Hematopoietic multipotent progenitor cell treated with erythropoietin and hydrocortisone succinate and interleukin-3 and kit ligand, for 4 days (in vitro differentiated cells): ENCODE data around the gene ADM2.

Experiments
- DNase-seq: peaks from one replicate; pipeline ENCODE4 v3.0.0-alpha.2; 2015

ADM2 gene

DNA sequence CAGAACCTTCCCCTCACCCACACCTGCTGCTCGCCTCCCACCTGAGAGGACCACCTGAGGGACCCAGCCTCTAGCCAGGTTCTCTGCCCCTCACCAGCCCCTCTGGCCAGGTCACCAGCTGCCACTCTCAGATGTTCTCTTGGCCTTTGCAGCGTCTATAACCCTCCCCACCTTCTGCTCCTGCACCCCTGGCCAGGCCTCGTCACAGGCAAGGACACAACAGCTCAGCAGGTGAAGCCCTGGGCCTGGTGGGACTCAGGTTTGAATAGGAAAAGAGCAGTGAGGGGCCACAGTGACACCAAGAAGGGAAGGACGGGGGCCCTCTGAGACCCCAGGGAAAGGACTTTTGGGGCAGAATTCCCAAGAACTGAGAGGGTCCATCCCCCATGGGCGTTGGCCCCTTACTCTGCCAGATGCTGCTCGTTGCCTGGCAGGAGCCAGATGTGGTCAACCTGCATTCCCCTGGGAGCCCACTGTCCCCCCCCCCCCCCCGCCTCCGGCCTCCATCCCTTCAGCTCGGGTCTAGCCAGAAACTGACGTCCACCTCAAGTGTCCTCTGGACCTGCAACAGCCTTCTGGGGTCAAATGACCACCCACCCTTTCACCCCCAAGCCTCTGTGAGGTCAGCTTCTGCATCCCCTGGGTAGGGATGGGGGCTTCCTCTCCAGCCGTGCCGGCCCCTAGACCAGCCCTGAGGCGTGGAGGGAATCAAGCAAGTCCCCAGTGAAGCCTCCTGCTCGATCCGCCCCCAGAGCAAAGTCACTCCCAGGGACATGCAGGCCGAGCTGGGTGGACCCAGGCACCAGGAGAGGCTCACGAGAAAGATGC is 35.2 kb upstream of the ADM2 start:
- no peak for DNase-seq

DNA sequence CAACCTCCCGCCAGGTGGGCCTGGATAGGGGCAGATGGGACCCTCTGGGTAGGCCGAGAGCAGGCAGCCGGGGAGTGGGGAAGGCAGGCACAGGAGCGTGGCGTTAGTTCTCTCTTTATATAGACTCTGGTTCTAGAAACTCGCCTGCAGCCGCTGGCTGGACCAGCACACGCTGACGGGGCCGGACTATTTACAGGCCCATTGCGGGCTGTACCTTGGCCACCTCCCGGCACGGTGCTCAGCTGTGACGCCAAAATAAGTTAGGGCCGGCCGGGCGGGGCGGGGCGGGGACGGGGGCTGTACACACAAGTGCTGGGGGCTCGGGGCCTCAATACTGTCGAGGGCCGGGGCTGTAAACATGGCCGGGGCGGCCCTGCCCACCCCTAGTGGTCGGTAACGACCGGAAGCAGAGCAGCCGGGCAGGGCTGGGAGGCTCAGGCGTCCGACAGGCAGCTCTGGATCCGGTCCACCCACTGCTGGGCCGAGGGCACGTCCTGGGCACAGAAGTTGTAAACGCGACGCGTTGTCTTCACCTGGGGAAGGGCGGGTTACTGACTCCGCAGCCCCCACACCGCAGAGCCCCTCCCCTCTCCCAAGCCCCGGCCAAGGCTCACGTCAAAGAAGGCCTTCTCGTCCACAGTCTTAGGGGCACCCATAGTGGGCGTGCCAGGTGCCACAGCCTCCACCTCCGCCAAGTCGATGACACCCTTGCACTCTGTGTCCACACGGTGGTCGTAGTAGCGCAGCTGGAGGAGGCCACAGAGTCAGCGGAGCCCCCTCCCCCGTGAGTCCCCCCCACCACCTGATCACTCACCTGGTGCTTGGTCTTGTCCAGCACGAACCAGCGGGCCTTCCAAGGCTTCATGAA is 34.4 kb upstream of the ADM2 start:
- no peak for DNase-seq

DNA sequence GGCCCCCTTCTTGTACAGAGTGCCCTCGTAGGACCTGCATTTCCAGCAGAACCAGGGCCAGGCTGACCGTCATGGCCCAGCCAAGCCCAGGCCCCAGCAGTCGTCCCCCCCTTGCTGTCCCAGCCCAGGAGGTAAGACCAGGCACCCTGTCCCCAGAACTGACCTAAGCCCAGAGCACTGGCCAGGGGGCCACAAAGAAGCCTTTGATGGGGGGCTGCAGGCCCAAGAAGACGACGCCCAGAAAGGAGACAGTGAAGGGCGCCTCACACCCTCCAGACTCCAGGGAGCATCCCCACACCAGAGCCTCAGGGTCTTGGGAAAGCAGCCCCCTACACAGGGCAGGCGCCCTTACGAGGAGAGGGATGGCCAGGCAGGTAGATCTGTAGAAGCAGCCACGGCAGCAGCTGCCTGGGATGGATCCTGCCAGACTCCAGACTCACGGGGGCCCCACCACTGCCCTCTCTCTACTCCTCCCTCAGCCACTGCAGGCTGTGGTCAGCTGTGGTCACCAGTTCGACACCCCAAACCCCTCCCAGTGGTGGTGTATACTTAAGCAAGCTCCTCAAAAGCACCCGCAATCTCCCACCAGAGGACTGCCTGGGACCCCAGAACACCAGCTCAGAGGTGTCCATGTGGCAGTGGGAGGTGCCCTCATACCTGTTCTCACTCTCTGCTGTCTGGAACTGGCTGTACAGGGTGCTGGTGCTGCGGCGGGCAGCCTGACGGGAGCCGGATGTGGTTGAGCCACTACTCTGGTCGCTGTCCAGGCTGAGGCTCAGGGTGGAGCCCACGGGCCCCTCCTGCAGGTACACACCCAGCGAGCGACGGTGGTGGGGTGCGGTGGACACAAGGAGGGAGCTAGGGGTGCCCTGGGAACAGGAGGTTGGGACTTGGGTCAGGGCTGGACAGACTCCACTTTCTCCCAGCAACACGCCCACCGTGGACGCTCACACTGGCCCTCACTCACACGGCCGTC is 33.5 kb upstream of the ADM2 start:
- DNase-seq: no peak

DNA sequence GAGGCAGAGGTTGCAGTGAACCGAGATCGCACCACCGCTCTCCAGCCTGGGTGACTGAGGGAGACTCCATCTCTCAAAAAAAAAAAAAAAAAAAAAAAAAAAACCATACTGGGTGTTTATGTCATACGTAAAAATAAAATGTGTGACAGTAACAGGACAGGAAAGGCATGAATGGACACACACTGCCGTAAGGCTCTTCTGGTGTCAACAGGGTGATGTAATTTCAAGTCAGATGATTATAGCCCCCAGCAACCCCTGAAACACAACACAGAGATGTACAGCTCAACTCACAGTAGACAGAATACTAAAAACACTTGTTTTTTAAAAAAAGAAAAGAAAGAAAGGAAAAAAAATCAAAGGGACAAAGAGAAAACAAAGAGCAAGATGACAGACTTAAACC is 28.7 kb upstream of the ADM2 start:
- no peak for DNase-seq

DNA sequence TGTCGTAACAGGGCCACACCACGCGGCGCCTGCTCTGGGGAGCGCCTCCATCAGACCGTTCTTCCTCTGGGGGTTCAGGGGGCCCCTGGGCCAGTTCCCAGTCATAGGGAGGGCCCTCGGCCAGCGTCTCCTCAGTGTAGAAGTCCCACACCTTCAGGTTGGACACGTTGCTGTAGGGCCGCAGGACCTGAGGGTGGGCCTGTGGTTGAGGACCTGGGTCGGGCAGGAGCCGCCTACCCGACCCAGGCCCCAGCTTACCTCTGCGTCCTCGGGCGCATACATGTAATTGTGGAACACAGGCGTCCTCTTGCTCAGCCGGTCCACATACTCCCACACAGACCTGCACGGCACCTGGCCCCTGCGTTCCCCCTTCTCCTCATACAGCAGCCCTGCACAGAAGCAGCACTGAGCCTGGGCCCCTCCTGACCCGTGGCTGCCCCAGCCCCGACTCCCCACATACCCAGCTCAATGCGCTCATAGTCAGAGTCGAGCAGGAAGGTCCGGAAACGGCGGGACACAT is 26.7 kb upstream of the ADM2 start:
- DNase-seq: no peak

DNA sequence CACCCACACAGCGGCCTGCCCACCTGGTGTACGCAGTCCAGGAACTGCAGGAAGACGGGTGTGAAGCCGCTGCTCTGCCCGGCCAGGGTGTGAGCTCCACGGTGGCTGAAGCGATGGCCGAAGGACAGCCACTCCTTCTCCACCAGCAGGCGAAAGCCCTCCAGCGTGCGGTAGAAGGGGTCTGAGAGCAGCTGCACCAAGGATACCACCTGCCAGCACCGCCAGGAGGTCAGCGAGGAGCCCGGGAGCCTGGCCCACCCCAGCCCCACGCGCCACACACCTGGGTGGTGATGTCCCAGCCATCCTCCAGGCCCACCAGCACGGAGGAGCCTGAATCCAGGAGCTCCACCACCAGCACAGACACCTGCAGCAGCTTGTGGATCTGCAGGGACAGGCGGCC is 26.1 kb upstream of the ADM2 start:
- no peak for DNase-seq

DNA sequence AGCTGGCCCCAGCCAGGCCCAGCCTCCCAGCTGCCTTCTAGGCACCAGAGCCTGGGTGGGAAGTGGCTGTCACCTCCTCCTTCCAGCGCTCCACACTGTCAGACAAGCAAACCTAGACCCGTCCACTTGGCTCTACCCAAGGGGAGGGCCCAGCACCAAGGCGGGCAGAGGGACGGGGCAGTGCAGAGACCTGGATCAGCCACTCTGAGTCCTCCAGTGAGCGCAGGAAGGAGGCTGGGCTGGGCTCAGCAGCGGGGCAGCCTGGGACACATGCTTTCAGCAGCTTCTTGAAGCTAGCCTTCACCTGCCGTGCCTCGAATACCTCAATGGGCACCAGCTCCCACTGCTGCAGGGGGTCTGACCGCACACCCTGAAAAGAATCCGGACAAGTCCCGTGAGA is 25.3 kb upstream of the ADM2 start:
- DNase-seq: no peak

DNA sequence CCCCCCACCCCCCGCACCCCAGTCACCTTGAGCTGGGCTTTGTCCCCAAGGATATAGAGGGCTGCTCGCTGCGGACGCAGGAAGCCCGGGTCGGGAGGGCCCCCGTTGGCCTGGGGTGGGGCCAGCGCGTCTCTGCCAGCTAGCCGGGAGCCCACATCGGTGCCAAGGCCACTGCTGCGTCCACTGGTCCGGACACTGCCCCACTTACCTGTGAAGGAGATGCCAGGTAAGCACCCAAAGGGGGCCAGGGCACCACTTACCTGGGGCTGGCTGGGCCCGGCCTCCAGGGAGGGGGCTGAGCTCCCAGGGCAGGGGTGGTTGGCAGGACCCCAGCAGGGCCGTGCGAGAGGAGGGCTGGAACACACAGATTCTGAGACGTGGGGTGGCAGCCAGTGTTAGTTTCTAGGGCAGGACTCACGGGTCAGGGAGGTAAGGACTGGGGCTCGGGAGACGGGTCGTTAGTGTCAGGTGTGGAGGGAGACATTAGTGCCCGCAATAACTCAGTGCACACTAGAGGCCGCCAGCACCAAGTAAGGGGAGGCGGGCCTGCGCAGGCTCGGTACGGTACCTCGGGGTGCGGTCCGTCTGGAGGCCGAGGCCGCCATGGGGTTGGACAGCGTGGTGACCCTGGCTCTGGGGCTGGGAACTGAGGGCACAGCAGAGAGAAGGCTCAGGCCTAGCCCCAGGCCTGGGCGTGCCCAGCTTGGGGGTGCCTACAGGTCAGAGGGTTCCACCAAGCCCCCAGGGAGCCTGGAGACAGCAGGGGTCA is 24.7 kb upstream of the ADM2 start:
- peak; percentile 33 for DNase-seq

DNA sequence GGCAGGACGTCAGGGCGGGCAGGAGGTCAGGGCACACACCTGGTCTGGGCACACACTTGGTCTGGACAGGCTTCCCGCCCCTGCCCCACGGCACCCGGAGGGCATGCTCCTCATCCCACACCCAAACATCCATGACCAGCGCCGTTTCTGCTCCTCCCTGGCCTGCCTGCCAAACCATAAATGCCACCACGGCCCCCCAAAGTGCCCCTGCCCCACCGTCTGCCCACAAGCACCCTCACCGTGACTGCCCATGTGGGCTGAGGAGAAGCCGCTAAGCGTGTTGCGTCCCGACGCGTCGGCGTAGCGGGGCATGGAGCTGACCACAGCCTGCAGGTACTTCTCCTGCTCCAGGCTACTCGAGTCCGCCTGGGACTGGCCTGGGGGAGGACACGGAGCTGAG is 22.3 kb upstream of the ADM2 start:
- no peak for DNase-seq

DNA sequence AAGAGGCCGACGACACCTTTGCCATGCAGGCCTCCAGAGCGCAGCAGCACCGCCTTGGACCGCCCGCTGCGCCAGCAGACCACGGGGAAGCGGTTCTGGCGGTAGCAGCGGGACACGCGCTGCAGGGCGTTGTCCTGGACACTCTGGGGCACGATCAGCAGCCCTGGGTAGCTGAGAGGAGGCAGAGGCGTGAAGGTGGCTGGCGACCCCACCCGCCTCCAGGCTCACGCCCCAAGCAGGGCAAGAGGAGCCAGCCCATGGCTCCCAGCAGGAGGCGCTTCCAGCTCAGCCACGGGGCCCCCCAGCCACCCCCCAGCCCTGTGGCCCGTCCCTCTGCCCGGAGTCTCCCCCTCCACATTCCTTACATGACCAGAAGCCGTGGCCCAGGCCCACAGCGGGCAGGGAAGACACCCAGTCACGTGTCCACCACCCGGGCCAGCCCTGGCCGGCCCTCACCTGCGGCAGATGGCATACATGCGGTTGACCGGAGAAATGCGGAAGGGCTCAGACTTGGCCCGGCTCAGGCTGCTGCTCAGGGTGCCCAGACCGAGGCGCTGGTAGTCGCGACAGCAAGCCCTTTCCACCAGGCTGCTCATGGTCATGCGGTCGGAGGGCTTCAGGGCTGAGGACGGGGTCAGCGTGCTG is 21.7 kb upstream of the ADM2 start:
- peak; percentile 38 for DNase-seq

DNA sequence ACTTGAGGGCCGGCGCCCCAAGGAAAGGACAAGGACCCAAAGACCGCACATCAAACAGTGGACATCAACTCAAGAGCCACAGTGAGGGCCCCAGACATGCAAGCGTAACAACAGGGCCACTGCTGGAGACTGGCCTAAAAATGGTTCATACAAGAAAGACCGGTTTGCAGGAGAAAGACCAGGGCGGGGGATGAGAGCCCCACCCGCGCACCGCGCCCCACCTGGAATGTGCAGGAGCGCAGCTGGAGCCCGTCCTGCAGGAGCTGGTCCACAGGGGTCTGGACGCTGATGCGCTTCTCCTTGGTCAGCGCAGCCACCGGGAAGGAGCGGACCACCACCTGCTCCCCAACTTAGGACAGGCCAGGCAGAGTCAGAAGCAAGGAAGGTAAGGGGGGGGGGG is 20.4 kb upstream of the ADM2 start:
- DNase-seq: no peak

DNA sequence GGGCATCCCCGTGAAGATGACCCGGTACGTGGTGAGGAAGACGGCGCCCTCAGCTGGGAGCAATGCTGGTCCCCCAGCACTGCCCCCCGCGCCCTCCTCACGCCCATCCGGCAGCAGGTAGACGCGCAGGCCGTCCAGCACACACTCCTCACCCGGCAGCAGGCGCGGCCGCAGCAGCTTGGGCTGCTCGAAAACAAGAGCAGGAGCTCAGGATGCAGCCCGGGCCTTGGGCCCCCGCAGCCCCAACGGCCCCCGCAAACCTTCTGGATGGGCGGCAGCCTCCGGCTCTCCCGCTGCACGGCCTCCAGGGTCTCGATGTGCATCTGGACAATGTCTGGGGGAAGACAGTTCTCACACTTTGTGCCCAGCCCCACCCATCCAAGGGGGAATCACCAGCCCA is 19.8 kb upstream of the ADM2 start:
- DNase-seq: no peak

DNA sequence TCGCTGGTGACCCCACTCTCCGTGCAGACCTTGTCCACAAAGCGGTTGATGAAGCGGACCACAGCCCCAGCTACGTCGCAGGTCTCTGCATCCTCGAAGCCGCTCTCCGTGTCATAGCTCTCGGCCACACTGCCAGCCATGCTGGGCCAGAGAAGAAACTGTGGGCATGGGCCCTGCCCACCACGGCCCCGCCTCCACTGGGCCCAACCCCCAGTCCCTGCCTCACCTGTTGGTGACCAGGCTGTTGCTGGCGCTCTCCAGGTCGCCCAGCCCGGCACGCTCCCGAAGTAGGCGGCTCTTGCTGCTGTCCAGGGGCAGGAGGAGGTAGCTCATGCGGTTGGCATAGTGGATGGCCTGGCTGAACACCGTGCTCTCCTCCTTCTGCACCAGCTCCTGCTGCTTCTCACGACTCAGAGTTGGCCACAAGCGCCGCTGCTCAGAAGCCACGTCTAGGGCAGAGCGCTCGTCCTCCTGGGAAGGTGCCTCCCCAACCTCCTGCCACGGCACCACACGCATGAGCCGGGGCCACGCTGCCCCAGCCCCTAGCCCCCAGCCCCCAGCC is 19.3 kb upstream of the ADM2 start:
- DNase-seq: no peak

DNA sequence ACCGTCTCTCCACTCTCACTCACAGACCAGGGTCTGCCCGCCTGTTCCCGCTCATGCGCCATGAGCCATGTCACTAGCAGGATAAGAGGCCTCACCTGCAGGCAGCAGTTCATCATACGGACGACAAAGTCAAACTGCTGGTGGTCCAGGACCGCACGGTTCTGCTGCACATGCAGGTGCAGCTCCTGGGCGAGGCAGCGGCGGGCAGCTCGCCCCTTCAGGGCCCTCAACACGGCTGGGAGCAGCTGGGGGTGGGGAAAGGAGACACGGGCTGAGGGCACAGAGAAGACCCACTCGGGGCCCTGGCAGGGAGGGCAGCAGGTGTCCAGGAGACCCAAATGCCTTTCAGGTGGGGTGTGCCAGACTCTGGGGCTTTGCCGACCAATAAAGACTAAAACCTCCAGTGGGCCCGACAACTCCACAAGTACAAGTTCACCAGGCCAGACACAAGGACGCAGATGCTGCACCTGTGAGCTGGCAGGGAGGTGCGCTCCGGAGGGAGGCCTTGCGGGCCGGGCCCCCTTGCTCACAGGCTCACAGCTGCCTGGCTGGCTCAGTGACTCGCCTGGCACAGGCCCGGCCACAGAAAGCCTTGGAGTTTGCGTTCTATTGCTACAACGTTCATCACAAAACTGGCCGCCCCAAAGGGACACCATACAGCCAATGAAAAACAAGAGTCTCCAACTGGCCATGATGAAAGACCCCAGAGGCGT is 18.0 kb upstream of the ADM2 start:
- no peak for DNase-seq

DNA sequence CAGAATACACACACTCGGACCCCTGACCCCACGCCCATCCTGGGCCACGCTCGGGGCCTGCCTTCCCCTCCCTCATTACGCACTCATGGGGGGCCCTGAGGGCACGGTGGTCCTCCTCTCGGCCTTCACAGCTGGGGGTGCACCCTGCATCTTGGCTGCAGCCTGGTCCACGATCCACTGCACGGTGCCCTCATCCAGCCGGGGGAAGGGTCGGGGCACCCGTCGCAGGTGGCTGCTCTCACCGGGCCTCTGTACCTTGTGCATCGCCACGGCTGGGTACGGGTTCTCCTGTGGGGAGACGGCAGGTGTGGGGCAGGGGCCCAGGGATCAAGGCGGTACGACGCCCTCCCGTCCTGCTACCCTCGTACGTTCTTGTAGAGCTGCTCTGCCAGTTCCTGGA is 16.9 kb upstream of the ADM2 start:
- no peak for DNase-seq

DNA sequence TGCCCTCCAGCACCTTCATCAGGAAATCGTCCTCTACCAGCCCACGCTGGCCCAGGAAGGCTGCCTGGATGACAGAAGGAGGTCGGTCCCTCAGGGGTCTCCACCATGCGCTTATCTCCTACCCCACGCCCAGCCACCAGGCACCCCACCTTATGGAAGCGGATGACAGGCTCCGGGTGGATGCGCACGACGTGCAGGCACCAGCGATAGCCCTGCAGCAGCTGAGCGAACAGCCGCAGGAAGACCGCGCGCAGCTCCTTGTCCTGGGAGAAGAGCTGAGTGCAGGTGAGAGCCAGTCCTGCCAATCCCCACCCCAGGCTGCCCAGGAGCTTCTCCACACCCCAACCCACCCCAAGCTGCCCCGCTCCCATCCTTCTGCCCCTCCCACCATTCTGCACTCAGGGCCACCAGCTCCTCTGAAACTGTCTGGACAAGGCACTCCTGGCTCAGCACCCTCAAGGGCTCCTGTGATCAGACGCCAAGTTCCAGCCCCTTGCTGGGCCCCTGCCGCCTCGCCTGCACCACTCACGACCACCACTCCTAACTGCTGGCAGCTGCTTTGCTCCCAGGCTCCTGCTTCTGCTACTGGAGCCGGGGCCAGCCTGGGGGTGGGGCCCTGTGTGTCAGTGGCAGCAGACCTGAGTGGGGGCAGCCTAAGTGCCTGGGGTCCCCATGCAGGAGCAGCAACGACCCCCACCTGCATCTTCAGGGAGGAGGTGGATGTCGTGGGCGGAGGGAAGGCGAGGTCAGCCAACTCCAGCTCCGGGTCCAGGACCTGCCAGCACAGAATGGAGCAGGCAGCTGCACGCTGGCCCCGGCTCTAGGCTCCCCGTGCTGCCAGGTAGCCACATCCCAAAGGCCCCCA is 16.0 kb upstream of the ADM2 start:
- no peak for DNase-seq

DNA sequence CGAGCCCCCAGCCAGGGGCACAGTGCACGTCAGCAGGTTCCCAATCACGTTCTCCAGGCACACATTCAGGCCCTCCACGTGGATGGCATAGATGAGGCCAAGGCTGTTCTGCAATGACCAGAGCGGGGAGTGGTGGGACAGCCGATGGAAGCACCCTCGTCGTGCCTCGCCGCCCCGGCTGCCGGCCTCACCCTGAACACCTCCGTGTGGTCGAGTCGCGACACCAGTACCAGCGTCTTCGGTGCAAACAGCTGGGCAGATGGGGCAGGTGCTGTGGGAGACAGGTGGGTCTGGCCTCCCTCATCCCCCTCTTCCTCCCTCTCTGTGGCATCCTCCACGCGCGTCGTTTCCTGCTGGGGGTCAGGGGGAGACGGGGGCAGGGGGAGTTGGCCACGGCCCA is 14.0 kb upstream of the ADM2 start:
- DNase-seq: no peak

DNA sequence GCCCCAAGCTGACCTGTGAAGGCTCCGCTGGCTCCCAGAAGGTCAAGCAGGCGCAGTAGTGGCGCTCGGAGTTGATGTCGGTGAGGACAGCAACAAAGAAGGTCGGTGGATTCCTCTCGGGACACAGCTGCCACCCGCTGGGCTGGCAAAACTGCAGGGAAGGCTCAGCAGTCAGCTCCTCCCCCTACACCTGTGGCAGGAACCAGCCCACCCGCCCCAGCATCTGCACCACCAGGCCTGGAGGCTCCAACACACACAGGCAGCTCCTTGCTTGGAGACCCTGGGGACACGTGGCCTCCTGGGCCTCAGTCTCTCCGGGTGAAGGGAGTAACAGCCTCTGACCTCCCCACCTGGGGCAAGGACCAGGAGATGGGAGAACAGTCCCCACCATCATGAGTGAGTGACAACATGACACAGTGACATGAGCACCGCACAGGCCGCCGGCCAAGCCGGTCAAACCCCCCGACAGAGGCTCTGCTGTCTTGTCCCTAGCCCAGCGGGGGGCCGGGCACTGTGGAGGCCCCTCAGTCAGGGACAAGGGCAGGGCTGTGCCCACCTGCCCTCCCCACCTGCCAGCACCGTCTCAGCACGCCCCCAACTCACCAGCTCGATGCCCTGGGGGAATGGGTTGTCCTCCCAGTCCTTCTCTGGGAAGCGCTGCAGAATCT is 13.4 kb upstream of the ADM2 start:
- DNase-seq: no peak

DNA sequence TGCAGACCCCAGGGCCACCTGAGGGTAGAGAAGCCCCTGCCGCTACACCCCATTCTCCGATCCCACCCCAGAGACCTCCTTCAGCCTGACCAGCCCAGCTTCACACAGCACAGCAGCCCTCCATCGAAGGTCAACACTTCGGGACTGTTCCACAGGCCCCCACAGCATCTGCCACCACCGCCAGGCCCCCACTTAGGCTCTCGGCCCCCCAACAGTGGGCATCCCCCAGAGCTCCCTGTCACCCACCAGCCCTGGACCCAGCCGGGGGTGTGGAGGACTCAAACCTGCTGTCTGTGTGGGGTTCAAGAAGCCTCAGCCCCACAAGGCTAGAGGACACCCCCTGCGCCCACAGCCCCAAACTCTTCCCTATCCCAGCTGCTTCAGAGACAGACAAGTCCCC is 12.7 kb upstream of the ADM2 start:
- DNase-seq: no peak
